Upper lobe of left lung (tissue), 4 donors: Measurements from ENCODE around the gene THSD7A.

Experiments used
- EP300 ChIP-seq, 4 donors: sonication (generic); formaldehyde crosslinking; IDR thresholded peaks; one replicate each; pipeline ENCODE4 v1.5.1; 2017; ENCODE audit warnings: antibody characterized with exemption in 4 of 4, control low read depth in 2 of 4
- POLR2A ChIP-seq, 4 donors: fragments of 450-650 bp; IDR thresholded peaks; one replicate each; pipeline ENCODE4 v1.5.1; 2016 to 2017; ENCODE audit warnings: antibody characterized with exemption in 4 of 4, mild to moderate bottlenecking in 2 of 4
- TF ChIP-seq, protein P1 (sequence below), 6 experiments: fragments of 450-650 bp in 4 of 6; fragments of 200-600 bp in 2 of 6; sonication (generic) in 2 of 6; IDR thresholded peaks; one replicate each; pipeline ENCODE4 v1.5.1; 2016 to 2019; ENCODE audit warnings: antibody characterized with exemption in 6 of 6

DNA sequence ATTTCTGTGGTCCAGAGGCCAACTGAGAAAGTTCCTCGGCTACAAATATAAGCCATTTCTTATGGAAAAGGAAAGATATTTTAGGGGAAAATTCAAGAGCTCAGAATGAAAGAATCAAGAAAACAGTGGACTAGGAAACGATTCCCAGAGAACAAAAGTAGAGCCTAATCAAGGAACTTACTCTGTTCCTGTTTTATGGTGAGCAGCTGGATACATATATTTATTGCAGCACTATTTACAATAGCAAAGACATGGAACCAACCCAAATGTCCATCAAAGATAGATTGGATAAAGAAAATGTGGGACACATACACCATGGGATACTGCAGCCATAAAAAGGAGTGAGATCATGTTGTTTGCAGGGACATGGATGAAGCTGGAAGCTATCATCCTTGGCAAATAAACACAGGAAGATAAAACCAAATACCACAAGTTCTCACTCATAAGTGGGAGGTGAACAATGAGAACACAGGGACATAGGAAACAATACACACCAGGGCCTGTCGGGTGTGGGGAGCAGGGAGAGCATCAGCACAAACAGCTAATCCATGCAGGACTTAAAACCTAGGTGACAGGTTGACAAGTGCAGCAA, 298.7 kb downstream of the THSD7A start:
- TF ChIP-seq, protein P1, sequence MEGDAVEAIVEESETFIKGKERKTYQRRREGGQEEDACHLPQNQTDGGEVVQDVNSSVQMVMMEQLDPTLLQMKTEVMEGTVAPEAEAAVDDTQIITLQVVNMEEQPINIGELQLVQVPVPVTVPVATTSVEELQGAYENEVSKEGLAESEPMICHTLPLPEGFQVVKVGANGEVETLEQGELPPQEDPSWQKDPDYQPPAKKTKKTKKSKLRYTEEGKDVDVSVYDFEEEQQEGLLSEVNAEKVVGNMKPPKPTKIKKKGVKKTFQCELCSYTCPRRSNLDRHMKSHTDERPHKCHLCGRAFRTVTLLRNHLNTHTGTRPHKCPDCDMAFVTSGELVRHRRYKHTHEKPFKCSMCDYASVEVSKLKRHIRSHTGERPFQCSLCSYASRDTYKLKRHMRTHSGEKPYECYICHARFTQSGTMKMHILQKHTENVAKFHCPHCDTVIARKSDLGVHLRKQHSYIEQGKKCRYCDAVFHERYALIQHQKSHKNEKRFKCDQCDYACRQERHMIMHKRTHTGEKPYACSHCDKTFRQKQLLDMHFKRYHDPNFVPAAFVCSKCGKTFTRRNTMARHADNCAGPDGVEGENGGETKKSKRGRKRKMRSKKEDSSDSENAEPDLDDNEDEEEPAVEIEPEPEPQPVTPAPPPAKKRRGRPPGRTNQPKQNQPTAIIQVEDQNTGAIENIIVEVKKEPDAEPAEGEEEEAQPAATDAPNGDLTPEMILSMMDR (IDR thresholded peaks at IDR 0.05): no peak
- no peak for TF ChIP-seq POLR2A (IDR thresholded peaks at IDR 0.05)
- no peak for TF ChIP-seq EP300 (IDR thresholded peaks at IDR 0.05)
